ENCODE data around the gene ZBBX.

ZBBX gene

GRCh38 chr3:167355446-167355845 lies 24.7 kb downstream of the ZBBX start:
- no peak overlapping the region for H3K4me3 Mint-ChIP-seq
- H3K4me1 Mint-ChIP-seq (ENCODE audit: low read depth in 2 of 2) = no peaks in the 10 kb centered on the region
- no peak overlapping the region for H3K27ac Mint-ChIP-seq
- H3K9me3 Mint-ChIP-seq = peaks cover 0 to 4% of the 10 kb centered on the region in 2 donors
- no peaks in the 10 kb centered on the region for H3K27me3 Mint-ChIP-seq
- H3K36me3 Mint-ChIP-seq (ENCODE audit: insufficient read depth) = no peaks in the 10 kb centered on the region
- DNase-seq = no peak
- no peak for ATAC-seq (replicated peaks)

DNA sequence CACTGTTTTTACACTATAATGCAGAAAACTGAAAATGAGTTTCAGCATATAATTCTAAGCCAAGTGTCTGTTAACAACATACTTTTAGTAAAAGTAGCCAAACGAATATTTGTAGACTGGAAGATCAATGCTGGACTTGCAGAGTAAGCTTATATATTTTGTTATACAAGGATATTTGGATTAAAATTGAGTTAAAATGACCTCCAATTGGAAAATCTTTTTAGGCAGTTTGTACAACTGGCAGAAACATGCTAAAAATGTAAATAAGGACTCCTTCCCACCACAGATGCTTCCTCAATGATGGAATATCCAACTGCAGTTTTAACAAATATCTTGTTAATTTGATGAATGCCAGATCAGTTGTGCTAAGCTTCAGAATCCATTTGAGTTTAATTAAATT lies 25.3 kb downstream of the ZBBX start:
- DNase-seq (no peak), ATAC-seq (replicated peaks) (no peak)
- H3K27ac Mint-ChIP-seq = no peak overlapping the region
- no peak overlapping the region for H3K4me3 Mint-ChIP-seq
- peaks cover 0 to 4% of the 10 kb centered on the region in 2 donors for H3K9me3 Mint-ChIP-seq
- no peaks in the 10 kb centered on the region for H3K36me3 Mint-ChIP-seq (ENCODE audit: insufficient read depth)
- H3K4me1 Mint-ChIP-seq (ENCODE audit: low read depth in 2 of 2) = no peaks in the 10 kb centered on the region
- no peaks in the 10 kb centered on the region for H3K27me3 Mint-ChIP-seq

DNA sequence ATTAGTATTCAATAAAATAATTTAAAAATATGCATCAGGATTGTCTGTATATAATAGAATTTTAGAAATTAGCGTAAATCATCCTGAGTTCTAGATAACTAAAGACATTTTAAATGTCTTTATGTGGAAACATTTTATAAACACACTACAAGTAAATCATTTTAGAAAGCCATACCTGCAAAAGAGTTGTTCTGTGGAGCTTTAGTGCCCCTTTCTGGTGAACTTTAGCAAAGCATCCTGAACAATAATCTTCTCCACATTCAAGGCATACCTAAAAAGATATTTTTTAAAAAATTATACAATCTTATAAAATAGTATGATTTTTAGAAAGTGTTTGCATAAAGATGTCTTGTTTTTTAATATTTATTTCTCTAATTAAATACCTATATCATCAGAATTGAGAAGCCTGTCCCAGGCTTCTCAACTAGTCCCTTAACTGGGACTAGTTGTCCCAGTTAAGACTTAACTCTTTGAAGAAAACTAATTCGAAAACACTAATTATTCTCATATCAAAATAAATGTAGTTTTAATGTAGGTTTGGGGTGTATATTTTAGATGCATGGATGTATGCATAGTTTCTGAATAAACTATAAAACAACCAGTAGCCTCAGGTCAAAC lies 29.7 kb downstream of the ZBBX start:
- DNase-seq = no peak
- H3K36me3 Mint-ChIP-seq (ENCODE audit: insufficient read depth) = no peaks in the 10 kb centered on the region
- H3K9me3 Mint-ChIP-seq = no peaks in the 10 kb centered on the region
- no peaks in the 10 kb centered on the region for H3K27me3 Mint-ChIP-seq
- no peak overlapping the region for H3K27ac Mint-ChIP-seq
- ATAC-seq (replicated peaks) = no peak
- no peaks in the 10 kb centered on the region for H3K4me1 Mint-ChIP-seq (ENCODE audit: low read depth in 2 of 2)
- H3K4me3 Mint-ChIP-seq = no peak overlapping the region

DNA sequence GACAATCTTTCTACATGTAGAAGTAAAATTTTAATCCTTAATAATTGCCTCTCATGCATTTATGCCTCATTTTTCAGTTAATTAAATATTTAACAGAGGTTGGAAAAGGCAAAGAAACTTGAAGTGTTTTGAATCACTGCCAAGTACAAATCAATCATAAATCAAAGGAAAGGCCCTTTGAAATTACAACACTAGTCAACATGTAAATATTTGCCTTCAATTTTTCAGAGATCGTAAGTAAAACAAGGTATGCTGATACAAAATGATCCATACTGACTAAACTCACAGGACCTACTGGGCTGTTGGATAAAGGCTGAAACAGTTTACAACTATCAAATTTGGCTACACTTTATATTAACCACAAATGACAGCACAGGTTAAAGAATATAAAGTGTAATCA lies 33.9 kb downstream of the ZBBX start:
- DNase-seq (no peak), ATAC-seq (replicated peaks) (no peak)
- no peaks in the 10 kb centered on the region for H3K4me1 Mint-ChIP-seq (ENCODE audit: low read depth in 2 of 2)
- no peaks in the 10 kb centered on the region for H3K27me3 Mint-ChIP-seq
- peaks cover 3 to 7% of the 10 kb centered on the region in 2 donors for H3K9me3 Mint-ChIP-seq
- H3K27ac Mint-ChIP-seq = no peak overlapping the region
- no peaks in the 10 kb centered on the region for H3K36me3 Mint-ChIP-seq (ENCODE audit: insufficient read depth)
- no peak overlapping the region for H3K4me3 Mint-ChIP-seq

- Mint-ChIP-seq H3K36me3 (ENCODE audit: insufficient read depth) (no peaks in the 10 kb centered on the region), H3K27ac (no peak overlapping the region), H3K4me1 (ENCODE audit: low read depth in 2 of 2) (no peaks in the 10 kb centered on the region), H3K9me3 (peaks cover 5 to 8% of the 10 kb centered on the region in 2 donors), H3K4me3 (no peak overlapping the region), H3K27me3 (no peaks in the 10 kb centered on the region)
- ATAC-seq (replicated peaks) (no peak), DNase-seq (no peak)
Observed at GRCh38 chr3:167330993-167331785, 48.9 kb downstream of the ZBBX start.

DNA sequence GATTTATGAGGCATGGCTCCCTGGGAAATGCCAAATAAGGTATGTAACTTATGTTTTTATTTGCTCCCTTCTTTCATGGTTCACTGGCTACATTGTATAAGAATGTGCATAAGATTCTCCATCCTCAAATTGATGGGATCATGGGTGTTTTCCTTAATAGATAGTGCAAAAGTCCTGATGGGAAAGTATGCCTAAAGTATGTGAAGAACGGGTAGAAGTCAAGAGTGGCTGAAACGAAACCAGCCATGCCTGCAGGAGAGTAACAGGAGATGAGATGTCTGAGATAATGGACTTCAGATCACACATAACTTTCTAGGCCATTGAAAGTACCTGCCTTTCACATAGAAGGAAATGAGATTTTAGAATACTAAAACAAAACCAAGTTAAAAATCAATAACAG lies 56.5 kb downstream of the ZBBX start:
- Mint-ChIP-seq H3K36me3 (ENCODE audit: insufficient read depth) (no peaks in the 10 kb centered on the region), H3K27ac (no peak overlapping the region)

GRCh38 chr3:167318996-167319615 lies 61.0 kb downstream of the ZBBX start:
- Mint-ChIP-seq H3K9me3 (peaks cover 0 to 2% of the 10 kb centered on the region in 2 donors), H3K27ac (no peak overlapping the region), H3K36me3 (ENCODE audit: insufficient read depth) (no peaks in the 10 kb centered on the region), H3K4me3 (no peak overlapping the region), H3K4me1 (ENCODE audit: low read depth in 2 of 2) (no peaks in the 10 kb centered on the region), H3K27me3 (no peaks in the 10 kb centered on the region)
- DNase-seq = no peak
- no peak for ATAC-seq (replicated peaks)

More for the DNA sequence above, 56.5 kb downstream of the ZBBX start:
- Mint-ChIP-seq H3K27me3 (no peaks in the 10 kb centered on the region), H3K4me3 (no peak overlapping the region), H3K4me1 (ENCODE audit: low read depth in 2 of 2) (no peaks in the 10 kb centered on the region), H3K9me3 (peaks cover 2 to 16% of the 10 kb centered on the region in 2 donors)
- DNase-seq (no peak), ATAC-seq (replicated peaks) (no peak)

GRCh38 chr3:167318306-167318705 lies 61.8 kb downstream of the ZBBX start:
- H3K36me3 Mint-ChIP-seq (ENCODE audit: insufficient read depth) = no peaks in the 10 kb centered on the region
- no peak overlapping the region for H3K27ac Mint-ChIP-seq
- no peak for DNase-seq
- no peak for ATAC-seq (replicated peaks)
- no peaks in the 10 kb centered on the region for H3K27me3 Mint-ChIP-seq
- H3K4me3 Mint-ChIP-seq = no peak overlapping the region
- peaks cover 0 to 2% of the 10 kb centered on the region in 2 donors for H3K9me3 Mint-ChIP-seq
- H3K4me1 Mint-ChIP-seq (ENCODE audit: low read depth in 2 of 2) = no peaks in the 10 kb centered on the region

DNA sequence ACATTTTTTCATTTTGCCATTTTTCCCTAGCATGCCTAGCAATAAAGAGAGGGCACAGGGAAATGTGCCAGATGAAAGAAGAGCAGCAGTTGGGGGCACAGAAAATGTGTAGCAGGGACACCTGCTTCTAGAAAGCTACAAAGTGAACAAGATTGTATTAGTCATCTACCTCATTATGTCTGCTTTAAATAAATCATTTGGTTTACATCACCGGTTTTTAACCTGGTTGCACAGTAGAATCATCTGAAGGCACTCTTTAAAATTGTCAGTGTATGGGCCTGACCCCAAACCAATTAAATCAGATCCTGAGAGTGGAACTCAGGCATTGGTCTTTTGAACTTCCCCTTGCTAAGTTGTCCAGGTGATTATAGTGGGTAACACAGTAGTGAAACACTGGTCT lies 73.8 kb downstream of the ZBBX start:
- H3K27me3 Mint-ChIP-seq = no peaks in the 10 kb centered on the region
- H3K27ac Mint-ChIP-seq = no peak overlapping the region
- peaks cover 0 to 5% of the 10 kb centered on the region in 2 donors for H3K9me3 Mint-ChIP-seq
- H3K36me3 Mint-ChIP-seq (ENCODE audit: insufficient read depth) = no peaks in the 10 kb centered on the region
- ATAC-seq (replicated peaks) (no peak), DNase-seq (no peak)
- H3K4me3 Mint-ChIP-seq = no peak overlapping the region
- H3K4me1 Mint-ChIP-seq (ENCODE audit: low read depth in 2 of 2) = no peaks in the 10 kb centered on the region

DNA sequence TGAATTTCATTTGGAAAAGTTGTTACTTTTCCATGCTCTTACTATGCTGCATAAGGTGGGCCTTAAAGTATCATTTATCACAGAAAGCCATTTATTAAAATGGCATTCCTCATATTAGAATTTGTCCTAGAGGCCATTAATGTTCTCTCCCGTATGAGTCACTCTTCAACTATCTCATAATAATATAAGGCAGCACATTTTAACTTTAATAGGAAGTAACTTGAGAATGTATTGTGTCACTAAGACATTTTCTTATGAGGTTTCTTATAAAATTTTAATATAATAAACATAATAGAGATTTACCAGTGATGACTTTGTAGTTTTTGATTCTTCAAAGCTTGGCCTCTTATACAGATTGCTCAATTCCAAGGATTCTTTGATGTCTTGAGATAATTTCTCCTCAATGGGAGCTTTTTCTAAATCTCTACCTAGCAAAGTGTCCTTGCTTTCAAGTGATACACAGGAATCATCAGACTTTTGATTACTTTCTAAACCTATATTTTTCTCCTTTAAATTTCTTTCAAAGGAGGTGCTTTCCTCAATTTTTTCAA lies 74.7 kb downstream of the ZBBX start:
- H3K27ac Mint-ChIP-seq = no peak overlapping the region
- no peaks in the 10 kb centered on the region for H3K4me1 Mint-ChIP-seq (ENCODE audit: low read depth in 2 of 2)
- ATAC-seq (replicated peaks) (no peak), DNase-seq (no peak)
- no peaks in the 10 kb centered on the region for H3K36me3 Mint-ChIP-seq (ENCODE audit: insufficient read depth)
- H3K9me3 Mint-ChIP-seq = peaks cover 0 to 5% of the 10 kb centered on the region in 2 donors
- H3K27me3 Mint-ChIP-seq = no peaks in the 10 kb centered on the region
- H3K4me3 Mint-ChIP-seq = no peak overlapping the region

- no peak overlapping the region for H3K27ac Mint-ChIP-seq
- ATAC-seq (replicated peaks) = no peak
- H3K36me3 Mint-ChIP-seq (ENCODE audit: insufficient read depth) = no peaks in the 10 kb centered on the region
- no peaks in the 10 kb centered on the region for H3K27me3 Mint-ChIP-seq
- peaks cover 0 to under 1% of the 10 kb centered on the region in 2 donors for H3K9me3 Mint-ChIP-seq
- no peak overlapping the region for H3K4me3 Mint-ChIP-seq
- no peaks in the 10 kb centered on the region for H3K4me1 Mint-ChIP-seq (ENCODE audit: low read depth in 2 of 2)
- DNase-seq = no peak
Observed at GRCh38 chr3:167304077-167304476, 76.0 kb downstream of the ZBBX start.

GRCh38 chr3:167302678-167303077 lies 77.4 kb downstream of the ZBBX start:
- DNase-seq (no peak), ATAC-seq (replicated peaks) (no peak)
- H3K4me1 Mint-ChIP-seq (ENCODE audit: low read depth in 2 of 2) = no peaks in the 10 kb centered on the region
- H3K27ac Mint-ChIP-seq = no peak overlapping the region
- no peak overlapping the region for H3K4me3 Mint-ChIP-seq
- H3K27me3 Mint-ChIP-seq = no peaks in the 10 kb centered on the region
- H3K36me3 Mint-ChIP-seq (ENCODE audit: insufficient read depth) = no peaks in the 10 kb centered on the region
- peaks cover 0 to 1% of the 10 kb centered on the region in 2 donors for H3K9me3 Mint-ChIP-seq

DNA sequence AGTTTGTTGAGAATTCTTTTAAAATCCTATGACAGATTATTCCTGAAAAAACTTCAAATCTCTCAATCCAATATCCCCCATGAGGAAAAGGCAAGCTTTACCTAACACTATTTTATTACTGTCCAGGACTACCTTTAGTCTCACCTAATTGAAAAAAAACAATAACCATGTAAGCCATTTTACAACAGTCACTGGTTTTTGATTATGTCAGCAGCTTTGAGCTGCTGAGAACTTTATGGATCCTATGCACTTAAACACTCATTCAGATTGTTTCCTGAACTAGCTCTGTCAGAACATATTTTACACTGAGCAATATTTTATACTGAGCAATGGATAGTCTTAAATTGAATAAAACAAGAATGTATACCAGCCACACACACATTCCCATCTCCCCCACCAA lies 79.9 kb downstream of the ZBBX start:
- DNase-seq (no peak), ATAC-seq (replicated peaks) (no peak)
- H3K27me3 Mint-ChIP-seq = no peaks in the 10 kb centered on the region
- H3K36me3 Mint-ChIP-seq (ENCODE audit: insufficient read depth) = no peaks in the 10 kb centered on the region
- no peak overlapping the region for H3K4me3 Mint-ChIP-seq
- no peak overlapping the region for H3K27ac Mint-ChIP-seq
- H3K4me1 Mint-ChIP-seq (ENCODE audit: low read depth in 2 of 2) = no peaks in the 10 kb centered on the region
- peaks cover 2 to 8% of the 10 kb centered on the region in 2 donors for H3K9me3 Mint-ChIP-seq

DNA sequence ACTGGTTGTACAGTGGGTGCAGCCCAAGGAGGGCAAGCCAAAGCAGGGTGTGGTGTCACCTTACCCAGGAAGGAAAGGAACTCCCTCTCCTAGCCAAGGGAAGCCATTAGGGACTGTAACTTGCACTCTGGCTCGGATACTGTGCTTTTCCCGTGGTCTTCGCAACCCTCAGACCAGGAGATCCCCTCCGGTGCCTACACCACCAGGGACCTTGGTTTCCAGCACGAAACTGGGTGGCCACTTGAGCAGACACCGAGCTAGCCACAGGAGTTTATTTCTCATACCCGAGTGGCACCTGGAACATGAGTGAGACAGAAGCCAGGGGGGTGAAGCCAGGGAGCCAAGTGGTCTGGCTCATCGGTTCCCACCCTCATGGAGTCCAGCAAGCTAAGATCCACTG lies 90.7 kb downstream of the ZBBX start:
- Mint-ChIP-seq H3K27me3 (no peaks in the 10 kb centered on the region), H3K4me3 (no peak overlapping the region), H3K36me3 (ENCODE audit: insufficient read depth) (no peaks in the 10 kb centered on the region), H3K4me1 (ENCODE audit: low read depth in 2 of 2) (no peaks in the 10 kb centered on the region), H3K27ac (no peak overlapping the region), H3K9me3 (peaks cover 8 to 12% of the 10 kb centered on the region in 2 donors)
- ATAC-seq (replicated peaks) (no peak), DNase-seq (no peak)

Data from effector memory CD8-positive, alpha-beta T cell (primary cell).